Ovary (tissue), 9 donors: ENCODE results near the gene SLC9A3. TPM values are rescaled to one million over a fixed set of nuclear protein-coding genes. Genes with fewer than 3 reads are reported as not detected.

Experiments
- DNase-seq, 5 donors: peaks; one replicate each; pipeline ENCODE4 v3.0.0-alpha.2; 2019 to 2020
- H3K27ac ChIP-seq, 2 donors: fragments of 200-600 bp; one replicate each; pipeline versions ENCODE4 v1.5.1 to v1.8.0; 2019 to 2022
- H3K27me3 ChIP-seq: fragments of 200-600 bp; one replicate; pipeline ENCODE4 v1.8.0; 2022
- H3K36me3 ChIP-seq: fragments of 200-600 bp; sonication (generic); one replicate; pipeline ENCODE4 v1.5.1; 2019
- H3K4me1 ChIP-seq: one replicate; pipeline ENCODE4 v1.8.1; 2013; ENCODE audit warnings: mild to moderate bottlenecking, moderate library complexity; ENCODE audit not compliant: insufficient read depth
- H3K4me3 ChIP-seq: fragments of 200-600 bp; sonication (generic); one replicate; pipeline ENCODE4 v1.5.1; 2017
- H3K9me3 ChIP-seq, 2 donors: fragments of 200-600 bp in 1 of 2; sonication (generic) in 1 of 2; one replicate each; pipeline versions ENCODE4 v1.5.1 to v1.8.1; 2013 to 2019; ENCODE audit warnings: mild to moderate bottlenecking in 1 of 2, moderate library complexity in 1 of 2
- CTCF ChIP-seq, 3 donors: fragments of 450-650 bp in 2 of 3; fragments of 200-600 bp in 1 of 3; IDR thresholded peaks; one replicate each; pipeline versions ENCODE4 v1.5.1 to v1.8.0; 2016 to 2022; ENCODE audit warnings: antibody characterized with exemption in 3 of 3, mild to moderate bottlenecking in 1 of 3
- EP300 ChIP-seq: sonication (generic); formaldehyde crosslinking; IDR thresholded peaks from one replicate; pipeline ENCODE4 v1.6.1; 2017; ENCODE audit warnings: antibody characterized with exemption
- POLR2A ChIP-seq: fragments of 450-650 bp; IDR thresholded peaks from one replicate; pipeline ENCODE4 v1.6.1; 2017; ENCODE audit warnings: antibody characterized with exemption, mild to moderate bottlenecking, moderate library complexity
- WGBS, 3 donors: extraction: QIAGEN DNeasy Blood & Tissue Kit in 1 of 3; methylation state at CpG; one replicate each; pipeline versions ENCODE4 v1.1.5 to v1.1.7; 2013 to 2017; 5-methylcytosine and 5-hydroxymethylcytosine counted together
- intact Hi-C, 4 donors: fragments of 100-400 bp; cut with DNase I; formaldehyde crosslinking; loops; one replicate each; pipeline versions ENCODE4 v1.11.0 to v1.15.1; 2022 to 2023
- polyA plus RNA-seq, 2 donors: library from polyadenylated mRNA; stranded (reverse); fragments of 200-250 nt in 1 of 2; fragments of 350-450 nt in 1 of 2; fragmentation: Illumina TruSeq in 1 of 2; extraction: RNeasy Lipid Tissue Mini Kit (QIAGEN cat#74804) in 1 of 2; gene quantifications; one replicate each; pipeline ENCODE4 v1.2.3, GENCODE V29; 2013 to 2014
- total RNA-seq, 7 donors: library from RNA; depleted of rRNA in 2 of 7; stranded (reverse); fragments of >200 nt in 2 of 7; fragmentation: NEBNext Ultra II Directional in 3 of 7; extraction: Animal tissue kit (Norgen Biotek cat#: 25700) in 3 of 7; gene quantifications; one replicate each; pipeline versions ENCODE4 v1.1.0 to v1.2.4, GENCODE V29; 2016 to 2023
- donor health status: DM: no; HTN: no; CAD: no; lungs with moderate emphysema.
- donor health status: DM: no; HTN: no; CAD: no.
- donor health status: Bipolar disorder and iron deficiency.
- donor health status: DM: yes; HTN: yes; CAD: no.
- donor health status: DM: no; HTN: no; CAD: no.
- donor health status: DM: yes; HTN: yes; CAD: no.

SLC9A3 gene
- total and polyA plus RNA-seq, 9 donors: 1.2 to 3.6 (median 1.9) TPM

GRCh38 chr5:553874-554273, 29.6 kb upstream of the SLC9A3 start:
- intact Hi-C loops: no loop called here
- 41 to 69% (median 60%) methylated on average over 13 of the region's 13 CpGs for WGBS, 3 donors
- Histone ChIP-seq H3K9me3 (no peaks in the 10 kb centered on the region), H3K36me3 (no peaks in the 10 kb centered on the region), H3K27me3 (no peaks in the 10 kb centered on the region), H3K4me3 (no peak overlapping the region), H3K4me1 (no peaks in the 10 kb centered on the region), H3K27ac (no peak overlapping the region)
- TF ChIP-seq CTCF (IDR thresholded peaks at IDR 0.05) (no peak), EP300 (no peak), POLR2A (no peak)
- DNase-seq: peak in 1 of 5 donors; percentile 1

DNA sequence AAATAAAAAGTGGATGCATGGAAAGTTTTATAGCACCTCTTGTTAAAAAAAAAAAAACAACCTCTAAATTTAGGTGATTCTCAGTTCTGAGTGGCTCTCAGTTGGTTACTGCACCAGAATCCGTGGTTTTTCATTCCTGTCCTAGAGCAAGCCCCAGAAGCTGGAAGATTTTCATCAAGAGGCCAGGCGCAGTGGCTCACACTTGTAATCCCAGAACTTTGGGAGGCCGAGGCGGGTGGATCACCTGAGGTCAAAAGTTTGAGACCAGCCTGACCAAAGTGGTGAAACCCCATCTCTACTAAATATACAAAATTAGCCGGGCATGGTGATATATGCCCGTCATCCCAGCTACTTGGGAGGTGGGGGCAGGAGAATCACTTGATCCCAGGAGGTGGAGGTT, 27.2 kb upstream of the SLC9A3 start:
- intact Hi-C loops: no loop called here
- Histone ChIP-seq H3K27me3 (no peaks in the 10 kb centered on the region), H3K9me3 (no peaks in the 10 kb centered on the region), H3K27ac (no peak overlapping the region), H3K36me3 (no peaks in the 10 kb centered on the region), H3K4me1 (no peaks in the 10 kb centered on the region), H3K4me3 (no peak overlapping the region)
- TF ChIP-seq EP300 (no peak), CTCF (IDR thresholded peaks at IDR 0.05) (no peak), POLR2A (no peak)
- DNase-seq: no peak
- 83 to 91% (median 83%) methylated on average over 6 of the region's 6 CpGs for WGBS, 3 donors

DNA sequence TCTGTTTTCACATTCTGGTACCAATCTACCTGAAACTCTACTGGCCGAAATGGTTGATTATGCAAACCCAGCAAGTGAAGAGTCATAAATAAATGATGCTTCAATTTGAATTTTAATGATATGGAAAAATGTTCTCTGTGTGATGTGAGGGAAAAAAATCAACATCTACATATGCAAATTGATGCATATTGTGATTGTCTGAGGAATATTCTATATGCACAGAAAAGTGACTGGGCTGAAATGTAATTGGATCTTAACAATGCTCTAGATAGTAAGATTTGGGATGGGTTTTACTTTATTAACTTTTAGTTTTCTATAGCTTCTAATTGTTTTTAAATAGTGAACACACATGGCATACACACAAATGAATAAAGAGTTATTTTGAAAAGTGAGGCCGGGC, 25.0 kb upstream of the SLC9A3 start:
- no peaks in the 10 kb centered on the region for H3K4me1 ChIP-seq
- TF ChIP-seq CTCF (IDR thresholded peaks at IDR 0.05) (no peak), POLR2A (no peak), EP300 (no peak)
- intact Hi-C loops: no loop called here
- 87 to 93% (median 92%) methylated on average over 2 of the region's 2 CpGs for WGBS, 3 donors
- H3K9me3 ChIP-seq: no peaks in the 10 kb centered on the region
- DNase-seq: no peak
- no peak overlapping the region for H3K4me3 ChIP-seq
- no peaks in the 10 kb centered on the region for H3K36me3 ChIP-seq
- H3K27ac ChIP-seq: no peak overlapping the region
- no peaks in the 10 kb centered on the region for H3K27me3 ChIP-seq

- Histone ChIP-seq H3K27ac (no peak overlapping the region), H3K36me3 (no peaks in the 10 kb centered on the region), H3K9me3 (no peaks in the 10 kb centered on the region), H3K4me3 (no peak overlapping the region), H3K27me3 (no peaks in the 10 kb centered on the region), H3K4me1 (no peaks in the 10 kb centered on the region)
- DNase-seq: peak in 1 of 5 donors; percentile 7
- WGBS, 3 donors: 39 to 42% (median 40%) methylated on average over 10 of the region's 10 CpGs
- TF ChIP-seq CTCF (IDR thresholded peaks at IDR 0.05): no peak
- no peak for TF ChIP-seq EP300
- TF ChIP-seq POLR2A: no peak
- intact Hi-C loops: no loop called here
Observed at GRCh38 chr5:548256-548655, 24.0 kb upstream of the SLC9A3 start.
